ENCODE measurements around the gene KIAA0319L. TPM values are rescaled to one million over a fixed set of nuclear protein-coding genes. Genes with fewer than 3 reads are reported as not detected.

The KIAA0319L gene
- total RNA-seq, 1 donor from 2014 or later = 50.6 TPM

DNA sequence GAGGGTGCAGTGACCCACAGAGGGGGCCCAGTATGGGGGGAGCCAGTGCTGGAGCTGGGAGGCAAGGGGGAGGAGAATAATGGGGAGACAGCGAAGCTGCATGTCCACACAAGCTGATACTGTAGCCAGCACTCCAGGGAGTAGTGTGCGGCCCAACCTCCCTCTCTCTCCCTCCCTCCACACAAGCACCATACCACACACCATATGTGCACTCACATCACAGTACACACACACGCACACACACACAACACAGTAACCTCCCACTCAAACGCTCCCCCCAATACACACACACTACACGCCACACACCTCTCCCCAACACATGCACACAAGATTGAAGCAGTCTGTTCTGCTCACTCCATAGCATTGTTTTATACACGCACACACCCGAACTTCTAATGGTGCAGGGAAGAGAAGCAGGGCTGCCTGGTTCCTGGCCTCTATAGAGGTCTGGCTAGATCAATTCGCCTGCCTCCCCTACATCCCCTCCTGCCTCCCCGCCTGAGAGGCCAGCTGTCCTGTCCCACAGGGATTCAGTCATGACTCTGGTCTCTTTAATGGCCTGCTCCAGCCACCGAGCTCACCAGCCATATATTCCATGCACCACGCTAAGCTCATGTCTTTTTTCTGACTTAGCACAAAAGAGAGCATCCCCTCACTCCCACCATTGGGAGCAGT, 4.2 kb upstream of the KIAA0319L start:
- Histone ChIP-seq H3K27me3 (no peaks in the 10 kb centered on the region), H3K36me3 (peaks cover 0 to 10% of the 10 kb centered on the region in 2 donors), H3K9me3 (no peaks in the 10 kb centered on the region), H3K4me3 (no peak overlapping the region), H3K27ac (no peak overlapping the region), H3K4me1 (peaks cover 43% of the 10 kb centered on the region)
- DNase-seq (ENCODE audit: extremely low spot score in 2 of 2) = peak; percentile 61 to 75
- intact Hi-C loops (cut with DNase I) = loop anchor here (5.0 to 10.0 kb wide), 2 partner anchors 109 to 357 kb away; no protein-coding TSS in a partner anchor
- no peak for TF ChIP-seq POLR2A (IDR thresholded peaks at IDR 0.05)

DNA sequence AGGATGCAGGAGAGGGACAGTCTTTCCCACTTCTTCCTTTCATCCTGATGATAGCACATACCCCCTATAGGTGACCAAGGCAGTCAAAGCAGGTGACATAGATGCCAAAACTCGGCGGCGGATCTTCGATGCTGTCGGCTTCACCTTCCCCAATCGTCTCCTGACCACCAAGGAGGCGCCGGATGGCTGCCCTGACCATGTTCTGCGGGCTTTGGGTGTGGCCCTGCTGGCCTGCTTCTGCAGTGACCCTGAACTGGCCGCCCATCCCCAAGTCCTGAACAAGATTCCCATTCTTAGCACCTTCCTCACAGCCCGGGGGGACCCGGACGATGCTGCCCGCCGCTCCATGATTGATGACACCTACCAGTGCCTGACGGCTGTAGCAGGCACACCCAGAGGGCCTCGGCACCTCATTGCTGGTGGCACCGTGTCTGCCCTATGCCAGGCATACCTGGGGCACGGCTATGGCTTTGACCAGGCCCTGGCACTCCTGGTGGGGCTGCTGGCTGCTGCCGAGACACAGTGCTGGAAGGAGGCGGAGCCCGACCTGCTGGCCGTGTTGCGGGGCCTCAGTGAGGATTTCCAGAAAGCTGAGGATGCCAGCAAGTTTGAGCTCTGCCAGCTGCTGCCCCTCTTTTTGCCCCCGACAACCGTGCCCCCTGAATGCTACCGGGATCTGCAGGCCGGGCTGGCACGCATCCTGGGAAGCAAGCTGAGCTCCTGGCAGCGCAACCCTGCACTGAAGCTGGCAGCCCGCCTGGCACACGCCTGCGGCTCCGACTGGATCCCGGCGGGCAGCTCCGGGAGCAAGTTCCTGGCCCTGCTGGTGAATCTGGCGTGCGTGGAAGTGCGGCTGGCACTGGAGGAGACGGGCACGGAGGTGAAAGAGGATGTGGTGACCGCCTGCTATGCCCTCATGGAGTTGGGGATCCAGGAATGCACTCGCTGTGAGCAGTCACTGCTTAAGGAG, 3.3 kb upstream of the KIAA0319L start:
- intact Hi-C loops (cut with DNase I) = loop anchor here (5.0 to 10.0 kb wide), 2 partner anchors 108 to 356 kb away; no protein-coding TSS in a partner anchor
- Histone ChIP-seq H3K9me3 (no peaks in the 10 kb centered on the region), H3K27me3 (no peaks in the 10 kb centered on the region), H3K27ac (no peak overlapping the region), H3K4me1 (peaks cover 52% of the 10 kb centered on the region), H3K36me3 (peaks cover 0 to 5% of the 10 kb centered on the region in 2 donors), H3K4me3 (peak overlapping the region in 1 of 2 donors; percentile 16)
- DNase-seq (ENCODE audit: extremely low spot score in 2 of 2) = peak in 1 of 2 donors; percentile 84
- TF ChIP-seq POLR2AphosphoS5 (IDR thresholded peaks at IDR 0.05; ENCODE audit: insufficient read depth in 1 of 2, low read depth in 1 of 2) = no peak
- TF ChIP-seq, protein P1, sequence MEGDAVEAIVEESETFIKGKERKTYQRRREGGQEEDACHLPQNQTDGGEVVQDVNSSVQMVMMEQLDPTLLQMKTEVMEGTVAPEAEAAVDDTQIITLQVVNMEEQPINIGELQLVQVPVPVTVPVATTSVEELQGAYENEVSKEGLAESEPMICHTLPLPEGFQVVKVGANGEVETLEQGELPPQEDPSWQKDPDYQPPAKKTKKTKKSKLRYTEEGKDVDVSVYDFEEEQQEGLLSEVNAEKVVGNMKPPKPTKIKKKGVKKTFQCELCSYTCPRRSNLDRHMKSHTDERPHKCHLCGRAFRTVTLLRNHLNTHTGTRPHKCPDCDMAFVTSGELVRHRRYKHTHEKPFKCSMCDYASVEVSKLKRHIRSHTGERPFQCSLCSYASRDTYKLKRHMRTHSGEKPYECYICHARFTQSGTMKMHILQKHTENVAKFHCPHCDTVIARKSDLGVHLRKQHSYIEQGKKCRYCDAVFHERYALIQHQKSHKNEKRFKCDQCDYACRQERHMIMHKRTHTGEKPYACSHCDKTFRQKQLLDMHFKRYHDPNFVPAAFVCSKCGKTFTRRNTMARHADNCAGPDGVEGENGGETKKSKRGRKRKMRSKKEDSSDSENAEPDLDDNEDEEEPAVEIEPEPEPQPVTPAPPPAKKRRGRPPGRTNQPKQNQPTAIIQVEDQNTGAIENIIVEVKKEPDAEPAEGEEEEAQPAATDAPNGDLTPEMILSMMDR (IDR thresholded peaks at IDR 0.05) = no peak
- TF ChIP-seq POLR2A (IDR thresholded peaks at IDR 0.05) = no peak

DNA sequence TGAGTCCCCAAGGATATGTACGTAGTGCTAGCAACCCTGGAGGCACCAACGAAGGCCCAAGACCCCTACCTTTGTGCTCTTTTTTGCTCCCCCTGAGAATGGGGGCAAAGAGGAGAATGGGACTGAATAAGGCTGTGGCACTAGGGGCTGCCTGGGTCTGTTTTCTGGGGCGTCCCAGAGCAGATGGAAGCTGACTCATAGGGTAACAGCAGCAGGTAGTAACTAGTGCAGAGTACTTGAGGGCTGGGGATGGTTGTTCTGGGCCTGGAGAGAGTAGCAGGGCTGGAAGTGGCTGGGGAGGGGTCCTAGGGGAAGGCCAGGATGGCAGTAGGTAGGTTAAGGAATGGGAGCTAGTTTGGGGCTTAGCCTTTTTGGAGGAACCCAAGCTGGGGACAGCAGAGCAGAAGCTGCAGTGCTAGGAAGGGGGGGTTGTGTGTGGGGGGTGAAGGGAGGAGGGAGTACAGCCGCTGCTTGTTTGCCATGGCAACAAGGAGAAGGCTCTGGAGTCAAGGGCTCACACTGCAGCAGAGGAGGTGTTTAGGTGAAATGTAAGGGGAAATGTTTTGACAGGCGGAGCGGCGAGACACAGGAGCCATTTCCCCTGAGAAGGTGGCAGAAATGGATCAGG, 2.2 kb upstream of the KIAA0319L start:
- Histone ChIP-seq H3K27me3 (no peaks in the 10 kb centered on the region), H3K4me1 (peaks cover 62% of the 10 kb centered on the region), H3K36me3 (no peaks in the 10 kb centered on the region), H3K4me3 (peak overlapping the region in 1 of 2 donors; percentile 94), H3K27ac (peak overlapping the region; percentile 95), H3K9me3 (no peaks in the 10 kb centered on the region)
- TF ChIP-seq, protein P1 (IDR thresholded peaks at IDR 0.05) = no peak
- TF ChIP-seq POLR2AphosphoS5 (IDR thresholded peaks at IDR 0.05; ENCODE audit: insufficient read depth in 1 of 2, low read depth in 1 of 2) (no peak), POLR2A (IDR thresholded peaks at IDR 0.05) (no peak)
- DNase-seq (ENCODE audit: extremely low spot score in 2 of 2) = peak in 1 of 2 donors; percentile 86
- intact Hi-C loops (cut with DNase I) = no loop called here

DNA sequence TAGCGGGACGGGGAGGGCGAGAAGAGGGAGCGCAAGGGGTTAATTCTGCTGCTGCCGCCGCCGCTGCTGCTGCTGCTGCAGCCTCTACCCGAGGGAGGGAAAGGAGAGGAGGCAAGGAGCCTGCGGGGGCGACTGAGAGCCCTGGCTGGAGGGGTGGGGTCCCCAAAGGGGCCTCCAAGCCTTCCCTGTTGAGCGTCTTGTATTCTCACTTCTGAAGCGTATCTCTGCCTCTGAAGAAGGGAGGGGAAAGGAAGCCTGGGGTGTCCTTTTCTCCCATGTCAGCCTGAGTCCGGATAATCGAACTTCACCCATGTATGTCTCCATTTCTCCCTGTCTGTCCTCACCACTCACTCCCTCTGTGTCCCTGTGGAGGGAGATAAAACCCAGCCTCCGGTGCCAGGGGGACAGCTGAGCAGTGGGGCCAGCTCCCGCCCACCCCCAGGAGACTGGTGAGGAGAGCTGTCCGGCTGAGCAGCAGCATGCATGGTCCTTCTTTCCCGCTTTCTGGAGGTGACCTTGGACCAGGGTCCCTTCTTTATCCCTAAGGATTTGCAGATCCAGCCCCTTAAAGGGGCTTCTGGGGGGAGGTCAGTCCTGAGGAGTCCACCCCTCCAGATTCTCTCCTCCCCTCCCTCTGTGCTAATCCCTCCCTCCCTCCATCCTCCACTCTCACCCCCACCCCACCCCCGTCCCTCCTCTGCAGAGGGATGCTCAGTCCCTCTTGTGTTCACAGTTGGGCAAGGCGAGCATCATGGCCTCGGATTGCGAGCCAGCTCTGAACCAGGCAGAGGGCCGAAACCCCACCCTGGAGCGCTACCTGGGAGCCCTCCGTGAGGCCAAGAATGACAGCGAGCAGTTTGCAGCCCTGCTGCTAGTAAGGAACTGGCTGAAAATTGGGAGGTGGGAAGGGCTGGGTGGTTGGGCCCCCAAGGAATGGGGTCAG, 1.4 kb upstream of the KIAA0319L start:
- intact Hi-C loops (cut with DNase I) = no loop called here
- H3K36me3 ChIP-seq = no peaks in the 10 kb centered on the region
- peak in 1 of 2 donors; percentile 86 for DNase-seq (ENCODE audit: extremely low spot score in 2 of 2)
- no peaks in the 10 kb centered on the region for H3K27me3 ChIP-seq
- H3K4me3 ChIP-seq = peak overlapping the region; percentile 87 to 94
- no peaks in the 10 kb centered on the region for H3K9me3 ChIP-seq
- peak overlapping the region; percentile 95 for H3K27ac ChIP-seq
- peaks cover 70% of the 10 kb centered on the region for H3K4me1 ChIP-seq
- TF ChIP-seq POLR2A (IDR thresholded peaks at IDR 0.05) = no peak

DNA sequence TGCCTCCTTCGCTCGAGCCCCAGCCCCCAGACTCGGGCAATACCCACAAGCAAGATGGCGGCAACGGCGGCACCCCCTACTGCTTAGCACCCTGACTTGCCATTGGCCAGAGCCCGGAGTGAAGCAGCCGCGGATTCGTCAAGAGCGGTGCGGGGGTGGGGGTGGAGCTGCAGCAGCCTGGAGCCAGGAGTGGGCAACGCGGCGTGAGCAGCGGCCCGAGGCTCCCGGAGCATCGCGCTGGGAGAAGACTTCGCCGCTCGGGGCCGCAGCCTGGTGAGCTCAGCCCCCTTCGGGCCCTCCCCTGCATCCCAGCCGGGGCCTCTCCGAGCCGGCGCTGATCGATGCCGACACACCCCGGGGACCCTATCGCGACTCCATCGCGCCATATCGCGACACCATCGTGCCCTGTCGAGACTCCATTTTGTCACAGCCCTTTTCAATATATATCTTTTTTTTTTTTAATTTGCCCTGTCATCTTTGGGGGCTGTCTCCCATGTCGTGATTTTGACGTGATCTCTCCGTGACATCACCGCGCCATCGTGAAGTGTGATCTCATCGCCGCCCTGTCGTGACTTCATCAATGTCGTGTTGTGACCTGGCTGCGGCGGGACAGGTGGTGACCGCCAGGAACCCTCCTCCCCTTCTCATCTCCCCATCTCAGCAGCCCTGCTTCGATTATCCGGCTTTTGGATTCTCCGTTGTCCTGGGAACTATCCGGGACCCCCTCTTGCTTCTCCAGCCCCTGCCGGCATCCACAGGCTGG, 589 bp upstream of the KIAA0319L start, which contains the start of gene NCDN:
NCDN (plus strand) TSS at position 189 of the 763 bp plus-strand sequence; CDS start at position 581, 392 bp downstream.
- Histone ChIP-seq H3K27ac (peak within 1 kb of the TSS; percentile 95), H3K27me3 (no peaks in the 10 kb centered on the region), H3K4me1 (peaks cover 72% of the 10 kb centered on the region), H3K9me3 (no peaks in the 10 kb centered on the region), H3K36me3 (peaks cover 0 to 3% of the 10 kb centered on the region in 2 donors), H3K4me3 (peak within 1 kb of the TSS; percentile 87 to 94)
- TF ChIP-seq POLR2AphosphoS5 (IDR thresholded peaks at IDR 0.05; ENCODE audit: insufficient read depth in 1 of 2, low read depth in 1 of 2) (peak; percentile 80 to 87), POLR2A (IDR thresholded peaks at IDR 0.05) (peak in 1 of 2 donors; percentile 57)
- TF ChIP-seq, protein P1 (IDR thresholded peaks at IDR 0.05) = no peak
- intact Hi-C loops (cut with DNase I) = no loop called here
- DNase-seq (ENCODE audit: extremely low spot score in 2 of 2) = peak in 1 of 2 donors; percentile 98
